Kidney (tissue), 14 donors: Measurements from ENCODE around the gene ZNF331. TPM values are rescaled to one million over a fixed set of nuclear protein-coding genes. Genes with fewer than 3 reads are reported as not detected.

Experiments used
- DNase-seq, 5 donors: peaks; one replicate each; pipeline ENCODE4 v3.0.0-alpha.2; 2013 to 2020
- FAIRE-seq: peaks from 2 replicates; lab custom pipeline; 2012; peaks lifted over from hg19 to GRCh38; lab: Jason Lieb, UNC
- H3K27ac ChIP-seq, 2 donors: one replicate each; pipeline ENCODE4 v1.7.0; 2013; ENCODE audit warnings: low read depth in 2 of 2, low read length in 2 of 2, inconsistent platforms in 1 of 2
- H3K27me3 ChIP-seq: one replicate; pipeline ENCODE4 v1.7.1; 2013; ENCODE audit warnings: low read length, inconsistent platforms; ENCODE audit not compliant: control insufficient read depth, insufficient read depth
- H3K36me3 ChIP-seq, 3 donors: one replicate each; pipeline versions ENCODE4 v1.7.0 to v1.7.1; 2013; ENCODE audit warnings: low read length in 3 of 3, control low read depth in 1 of 3, inconsistent platforms in 1 of 3; ENCODE audit not compliant: insufficient read depth in 3 of 3, control insufficient read depth in 2 of 3
- H3K4me1 ChIP-seq, 3 donors: one replicate each; pipeline versions ENCODE4 v1.7.0 to v1.7.1; 2013; ENCODE audit warnings: low read length in 3 of 3, inconsistent platforms in 1 of 3, low read depth in 1 of 3; ENCODE audit not compliant: control insufficient read depth in 2 of 3, insufficient read depth in 2 of 3
- H3K4me3 ChIP-seq, 3 donors: one replicate each; pipeline versions ENCODE4 v1.7.0 to v1.8.1; 2013; ENCODE audit warnings: low read length in 3 of 3, control low read depth in 1 of 3, inconsistent platforms in 1 of 3
- H3K9ac ChIP-seq, 3 donors: one replicate each; pipeline versions ENCODE4 v1.7.0 to v1.7.1; 2013; ENCODE audit warnings: low read length in 3 of 3, control low read depth in 1 of 3, inconsistent platforms in 1 of 3
- H3K9me3 ChIP-seq, 3 donors: one replicate each; pipeline versions ENCODE4 v1.7.0 to v1.7.1; 2013; ENCODE audit warnings: low read length in 3 of 3, control low read depth in 1 of 3, inconsistent platforms in 1 of 3; ENCODE audit not compliant: control insufficient read depth in 2 of 3, insufficient read depth in 1 of 3
- intact Hi-C: fragments of 100-400 bp; cut with DNase I; formaldehyde crosslinking; loops from one replicate; pipeline ENCODE4 v1.11.1; 2022
- polyA plus RNA-seq: library from polyadenylated mRNA; stranded (reverse); fragments of 350-450 nt; fragmentation: Illumina TruSeq; extraction: RNeasy Lipid Tissue Mini Kit (QIAGEN cat#74804); gene quantifications from one replicate; pipeline ENCODE4 v1.2.3, GENCODE V29; 2014; ENCODE audit warnings: low read depth, low replicate concordance; ENCODE audit not compliant: insufficient read depth
- total RNA-seq: library from RNA; stranded (reverse); fragmentation: NEBNext Ultra II Directional; extraction: Animal tissue kit (Norgen Biotek cat#: 25700); gene quantifications from one replicate; pipeline ENCODE4 v1.2.1, GENCODE V29; 2021
- TF ChIP-seq, protein P1 (sequence below): IDR thresholded peaks from 3 replicates; pipeline ENCODE4 v1.5.1; 2012; ENCODE audit warnings: mild to moderate bottlenecking, moderate library complexity, borderline replicate concordance; ENCODE audit not compliant: insufficient read depth; ENCODE audit errors: extremely low read depth
- donor health status: control.
- donor health status: control.
- donor health status: control.
- donor health status: control.
- donor health status: control.
- donor health status: DM: yes; HTN: yes; CAD: no.
- donor health status: Normal renal cell carcinoma (clear cell type).

Gene ZNF331
- total and polyA plus RNA-seq, 2 donors from 2014 or later: 6.5 to 22.3 TPM

DNA sequence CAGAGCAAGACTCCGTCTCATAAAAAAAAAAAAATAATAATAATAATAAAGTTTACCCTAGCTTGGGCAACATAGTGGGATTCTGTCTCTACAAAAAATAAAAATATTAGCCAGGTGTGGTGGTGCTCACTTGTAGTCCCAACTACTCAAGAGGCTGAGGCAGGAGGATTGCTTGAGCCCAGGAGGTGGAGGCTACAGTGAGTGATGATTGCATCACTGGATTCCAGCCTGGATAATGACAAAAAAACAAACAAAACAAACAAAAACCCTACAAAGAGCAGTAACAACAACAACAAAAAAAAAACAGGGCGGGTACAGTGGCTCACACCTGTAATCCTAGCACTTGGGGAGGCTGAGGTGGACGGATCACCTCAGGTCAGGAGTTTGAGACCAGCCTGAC lies 45.2 kb downstream of the ZNF331 start:
- FAIRE-seq (no peak), DNase-seq (no peak)
- Histone ChIP-seq H3K36me3 (peaks cover 0 to 1% (median 0%) of the 10 kb centered on the region in 3 donors), H3K4me1 (no peaks in the 10 kb centered on the region), H3K4me3 (no peak overlapping the region), H3K27ac (no peak overlapping the region), H3K9me3 (peaks cover 0 to 8% (median 0%) of the 10 kb centered on the region in 3 donors), H3K9ac (no peak overlapping the region), H3K27me3 (no peaks in the 10 kb centered on the region)
- TF ChIP-seq, protein P1, sequence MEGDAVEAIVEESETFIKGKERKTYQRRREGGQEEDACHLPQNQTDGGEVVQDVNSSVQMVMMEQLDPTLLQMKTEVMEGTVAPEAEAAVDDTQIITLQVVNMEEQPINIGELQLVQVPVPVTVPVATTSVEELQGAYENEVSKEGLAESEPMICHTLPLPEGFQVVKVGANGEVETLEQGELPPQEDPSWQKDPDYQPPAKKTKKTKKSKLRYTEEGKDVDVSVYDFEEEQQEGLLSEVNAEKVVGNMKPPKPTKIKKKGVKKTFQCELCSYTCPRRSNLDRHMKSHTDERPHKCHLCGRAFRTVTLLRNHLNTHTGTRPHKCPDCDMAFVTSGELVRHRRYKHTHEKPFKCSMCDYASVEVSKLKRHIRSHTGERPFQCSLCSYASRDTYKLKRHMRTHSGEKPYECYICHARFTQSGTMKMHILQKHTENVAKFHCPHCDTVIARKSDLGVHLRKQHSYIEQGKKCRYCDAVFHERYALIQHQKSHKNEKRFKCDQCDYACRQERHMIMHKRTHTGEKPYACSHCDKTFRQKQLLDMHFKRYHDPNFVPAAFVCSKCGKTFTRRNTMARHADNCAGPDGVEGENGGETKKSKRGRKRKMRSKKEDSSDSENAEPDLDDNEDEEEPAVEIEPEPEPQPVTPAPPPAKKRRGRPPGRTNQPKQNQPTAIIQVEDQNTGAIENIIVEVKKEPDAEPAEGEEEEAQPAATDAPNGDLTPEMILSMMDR: no peak
- intact Hi-C loops: no loop called here

DNA sequence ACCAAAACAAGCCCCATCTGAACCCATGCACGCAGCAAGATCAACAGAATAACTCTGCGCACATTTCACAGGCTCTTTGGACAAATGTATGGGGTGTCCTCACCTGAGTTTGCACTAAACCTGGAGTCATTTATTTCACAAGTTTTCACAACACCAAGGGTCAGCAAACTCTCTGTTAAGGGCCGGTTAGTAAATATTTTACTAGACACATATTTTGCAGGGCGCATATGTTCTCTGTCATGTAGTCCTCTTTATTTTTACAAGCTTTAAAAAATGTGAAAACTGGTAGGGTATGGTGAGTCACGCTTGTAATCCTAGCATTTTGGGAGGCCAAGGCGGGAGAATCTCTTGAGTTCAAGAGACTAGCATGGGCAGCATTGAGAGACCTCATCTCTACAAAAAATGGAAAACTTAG lies 48.3 kb downstream of the ZNF331 start:
- H3K9me3 ChIP-seq: peaks cover 0 to 5% (median 0%) of the 10 kb centered on the region in 3 donors
- DNase-seq (no peak), FAIRE-seq (no peak)
- H3K36me3 ChIP-seq: no peaks in the 10 kb centered on the region
- intact Hi-C loops: no loop called here
- H3K27me3 ChIP-seq: no peaks in the 10 kb centered on the region
- no peak overlapping the region for H3K9ac ChIP-seq
- no peak overlapping the region for H3K4me3 ChIP-seq
- TF ChIP-seq, protein P1: no peak
- no peaks in the 10 kb centered on the region for H3K4me1 ChIP-seq
- H3K27ac ChIP-seq: no peak overlapping the region

DNA sequence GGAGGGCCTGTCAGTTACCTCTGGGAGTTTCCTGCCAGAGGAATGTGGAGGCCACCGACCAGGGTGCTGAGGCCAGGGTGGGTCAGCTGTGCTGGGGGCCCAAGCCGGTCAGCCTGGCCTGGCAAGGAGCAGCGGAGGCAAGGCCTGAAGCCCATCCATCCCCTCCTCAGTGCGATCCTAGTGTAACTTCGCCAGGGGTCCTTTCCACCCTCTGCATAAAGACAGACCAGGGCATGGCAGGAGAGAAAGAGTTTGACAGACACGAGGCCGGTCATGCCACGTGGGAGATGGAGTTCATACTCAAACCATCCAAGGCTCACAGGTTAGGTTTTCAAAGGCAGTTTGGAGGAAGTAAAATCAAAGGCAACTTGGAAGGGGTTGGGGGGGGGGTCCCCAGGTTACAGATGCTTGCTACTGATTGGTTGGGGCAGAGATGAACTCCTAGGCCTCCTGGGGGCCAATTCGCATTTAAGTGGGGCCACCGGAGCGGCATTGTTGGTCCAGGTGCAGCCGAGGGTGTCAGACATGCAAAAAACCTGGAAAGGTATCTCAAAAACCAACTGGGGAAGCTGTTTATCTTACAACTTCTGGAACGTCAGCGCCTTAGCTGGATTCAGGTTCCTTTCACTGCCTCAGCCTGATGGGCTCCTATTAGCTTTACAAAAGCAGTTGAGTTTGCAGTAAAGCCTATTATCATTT lies 57.0 kb downstream of the ZNF331 start:
- DNase-seq (no peak), FAIRE-seq (no peak)
- intact Hi-C loops: no loop called here
- Histone ChIP-seq H3K4me3 (no peak overlapping the region), H3K27ac (no peak overlapping the region), H3K36me3 (no peaks in the 10 kb centered on the region), H3K4me1 (no peaks in the 10 kb centered on the region), H3K27me3 (no peaks in the 10 kb centered on the region), H3K9me3 (no peaks in the 10 kb centered on the region), H3K9ac (no peak overlapping the region)
- TF ChIP-seq, protein P1: no peak
